Measurements from ENCODE around the gene LMO1. TPM values are rescaled to one million over a fixed set of nuclear protein-coding genes. Genes with fewer than 3 reads are reported as not detected.

LMO1 gene
- total and polyA plus RNA-seq, 4 donors, result not detected

DNA sequence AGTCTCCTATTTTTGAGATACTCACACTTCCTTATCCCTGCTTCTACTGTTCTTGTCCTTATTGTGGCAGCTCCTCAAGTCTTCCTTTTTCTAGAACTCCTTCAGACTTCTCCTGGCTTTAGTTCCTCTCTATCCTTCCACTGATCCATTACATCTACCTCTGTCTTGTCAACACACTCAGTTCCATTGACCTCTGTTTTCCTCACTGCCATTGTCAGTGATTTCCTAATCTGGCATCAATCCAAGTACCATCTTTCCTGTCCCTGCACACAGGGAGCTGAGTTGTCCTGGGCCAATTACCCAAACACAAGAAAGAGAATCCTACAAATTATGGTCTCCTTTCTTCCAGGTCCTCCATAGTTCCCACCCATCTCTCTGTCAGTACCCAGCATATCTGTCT lies 66.9 kb downstream of the LMO1 start:
- H3K27me3 ChIP-seq (ENCODE audit: control insufficient read depth in 4 of 4, insufficient read depth in 4 of 4, low read length in 3 of 4), result no peaks in the 10 kb centered on the region
- DNase-seq (ENCODE audit: low spot score), result no peak
- no peaks in the 10 kb centered on the region for H3K36me3 ChIP-seq (ENCODE audit: control insufficient read depth in 4 of 4, insufficient read depth in 3 of 4, low read depth in 1 of 4, low read length in 3 of 4)
- H3K27ac ChIP-seq (ENCODE audit: low read depth in 1 of 2, low read length in 2 of 2), result no peak overlapping the region
- H3K9ac ChIP-seq (ENCODE audit: low read depth in 1 of 2, low read length in 2 of 2), result no peak overlapping the region
- TF ChIP-seq SP1 (IDR thresholded peaks at IDR 0.05) (no peak), RXRA (IDR thresholded peaks at IDR 0.05) (peak; percentile 70 to 81), EGR1 (IDR thresholded peaks at IDR 0.05; ENCODE audit: low read depth in 2 of 2) (no peak), JUND (IDR thresholded peaks at IDR 0.05) (no peak), RAD21 (IDR thresholded peaks at IDR 0.05) (no peak), MAX (IDR thresholded peaks at IDR 0.05) (no peak), REST (IDR thresholded peaks at IDR 0.05) (no peak)
- H3K9me3 ChIP-seq (ENCODE audit: control insufficient read depth in 4 of 4, low read length in 3 of 4), result no peaks in the 10 kb centered on the region
- peaks cover 0 to 4% (median 0%) of the 10 kb centered on the region in 4 donors for H3K4me1 ChIP-seq (ENCODE audit: control insufficient read depth in 4 of 4, insufficient read depth in 4 of 4, low read length in 3 of 4)
- no peak overlapping the region for H3K4me3 ChIP-seq (ENCODE audit: low read depth in 1 of 3, low read length in 3 of 3)

DNA sequence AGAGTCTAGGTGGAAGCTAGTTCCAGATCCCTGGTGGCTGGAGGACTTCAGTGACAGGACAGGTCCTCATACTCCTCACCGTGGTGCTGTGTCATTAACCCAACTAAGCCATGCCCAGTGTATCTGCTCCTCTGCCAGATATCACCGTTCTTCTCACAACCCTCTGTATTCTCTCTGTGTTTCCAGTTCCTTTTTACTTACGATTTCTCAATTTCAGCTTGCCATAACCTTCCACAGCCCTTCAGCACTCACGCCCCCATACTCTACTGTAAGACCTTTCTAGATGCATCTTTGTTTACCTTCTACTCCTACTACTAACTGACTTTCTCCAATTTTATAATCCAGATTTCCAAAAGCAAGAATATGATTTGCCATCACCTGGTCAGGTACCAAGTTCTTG lies 68.7 kb downstream of the LMO1 start:
- no peaks in the 10 kb centered on the region for H3K36me3 ChIP-seq (ENCODE audit: control insufficient read depth in 4 of 4, insufficient read depth in 3 of 4, low read depth in 1 of 4, low read length in 3 of 4)
- DNase-seq (ENCODE audit: low spot score), result no peak
- 58% methylated on average over 4 of the region's 4 CpGs for WGBS
- H3K4me1 ChIP-seq (ENCODE audit: control insufficient read depth in 4 of 4, insufficient read depth in 4 of 4, low read length in 3 of 4), result peaks cover 0 to 4% (median 0%) of the 10 kb centered on the region in 4 donors
- no peaks in the 10 kb centered on the region for H3K9me3 ChIP-seq (ENCODE audit: control insufficient read depth in 4 of 4, low read length in 3 of 4)
- TF ChIP-seq HNF4G (IDR thresholded peaks at IDR 0.05) (no peak), MAX (IDR thresholded peaks at IDR 0.05) (no peak), SP1 (IDR thresholded peaks at IDR 0.05) (no peak), GABPA (IDR thresholded peaks at IDR 0.05 in 1 of 2, conservative IDR thresholded peaks at IDR 0.05 in 1 of 2) (no peak), RAD21 (IDR thresholded peaks at IDR 0.05) (no peak)
- TF ChIP-seq, protein P1, sequence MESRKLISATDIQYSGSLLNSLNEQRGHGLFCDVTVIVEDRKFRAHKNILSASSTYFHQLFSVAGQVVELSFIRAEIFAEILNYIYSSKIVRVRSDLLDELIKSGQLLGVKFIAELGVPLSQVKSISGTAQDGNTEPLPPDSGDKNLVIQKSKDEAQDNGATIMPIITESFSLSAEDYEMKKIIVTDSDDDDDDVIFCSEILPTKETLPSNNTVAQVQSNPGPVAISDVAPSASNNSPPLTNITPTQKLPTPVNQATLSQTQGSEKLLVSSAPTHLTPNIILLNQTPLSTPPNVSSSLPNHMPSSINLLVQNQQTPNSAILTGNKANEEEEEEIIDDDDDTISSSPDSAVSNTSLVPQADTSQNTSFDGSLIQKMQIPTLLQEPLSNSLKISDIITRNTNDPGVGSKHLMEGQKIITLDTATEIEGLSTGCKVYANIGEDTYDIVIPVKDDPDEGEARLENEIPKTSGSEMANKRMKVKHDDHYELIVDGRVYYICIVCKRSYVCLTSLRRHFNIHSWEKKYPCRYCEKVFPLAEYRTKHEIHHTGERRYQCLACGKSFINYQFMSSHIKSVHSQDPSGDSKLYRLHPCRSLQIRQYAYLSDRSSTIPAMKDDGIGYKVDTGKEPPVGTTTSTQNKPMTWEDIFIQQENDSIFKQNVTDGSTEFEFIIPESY (IDR thresholded peaks at IDR 0.05), result no peak
- H3K9ac ChIP-seq (ENCODE audit: low read depth in 1 of 2, low read length in 2 of 2), result no peak overlapping the region
- no peak overlapping the region for H3K4me3 ChIP-seq (ENCODE audit: low read depth in 1 of 3, low read length in 3 of 3)
- no peaks in the 10 kb centered on the region for H3K27me3 ChIP-seq (ENCODE audit: control insufficient read depth in 4 of 4, insufficient read depth in 4 of 4, low read length in 3 of 4)
- H3K27ac ChIP-seq (ENCODE audit: low read depth in 1 of 2, low read length in 2 of 2), result no peak overlapping the region

GRCh38 chr11:8192896-8193209 lies 70.8 kb downstream of the LMO1 start:
- H3K27ac ChIP-seq (ENCODE audit: low read depth in 1 of 2, low read length in 2 of 2), result no peak overlapping the region
- 37% methylated on average over 5 of the region's 5 CpGs for WGBS
- TF ChIP-seq SP1 (IDR thresholded peaks at IDR 0.05), result no peak
- TF ChIP-seq GABPA (IDR thresholded peaks at IDR 0.05 in 1 of 2, conservative IDR thresholded peaks at IDR 0.05 in 1 of 2), result no peak
- TF ChIP-seq, protein P1 (IDR thresholded peaks at IDR 0.05), result no peak
- TF ChIP-seq EGR1 (IDR thresholded peaks at IDR 0.05; ENCODE audit: low read depth in 2 of 2), result no peak
- TF ChIP-seq, protein P2, sequence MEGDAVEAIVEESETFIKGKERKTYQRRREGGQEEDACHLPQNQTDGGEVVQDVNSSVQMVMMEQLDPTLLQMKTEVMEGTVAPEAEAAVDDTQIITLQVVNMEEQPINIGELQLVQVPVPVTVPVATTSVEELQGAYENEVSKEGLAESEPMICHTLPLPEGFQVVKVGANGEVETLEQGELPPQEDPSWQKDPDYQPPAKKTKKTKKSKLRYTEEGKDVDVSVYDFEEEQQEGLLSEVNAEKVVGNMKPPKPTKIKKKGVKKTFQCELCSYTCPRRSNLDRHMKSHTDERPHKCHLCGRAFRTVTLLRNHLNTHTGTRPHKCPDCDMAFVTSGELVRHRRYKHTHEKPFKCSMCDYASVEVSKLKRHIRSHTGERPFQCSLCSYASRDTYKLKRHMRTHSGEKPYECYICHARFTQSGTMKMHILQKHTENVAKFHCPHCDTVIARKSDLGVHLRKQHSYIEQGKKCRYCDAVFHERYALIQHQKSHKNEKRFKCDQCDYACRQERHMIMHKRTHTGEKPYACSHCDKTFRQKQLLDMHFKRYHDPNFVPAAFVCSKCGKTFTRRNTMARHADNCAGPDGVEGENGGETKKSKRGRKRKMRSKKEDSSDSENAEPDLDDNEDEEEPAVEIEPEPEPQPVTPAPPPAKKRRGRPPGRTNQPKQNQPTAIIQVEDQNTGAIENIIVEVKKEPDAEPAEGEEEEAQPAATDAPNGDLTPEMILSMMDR (IDR thresholded peaks at IDR 0.05; ENCODE audit: low read depth, low read length, missing input control), result no peak
- no peak for TF ChIP-seq RAD21 (IDR thresholded peaks at IDR 0.05)
- TF ChIP-seq NR2F2 (IDR thresholded peaks at IDR 0.05), result no peak
- no peak for DNase-seq (ENCODE audit: low spot score)
- H3K4me3 ChIP-seq (ENCODE audit: low read depth in 1 of 3, low read length in 3 of 3), result no peak overlapping the region
- H3K36me3 ChIP-seq (ENCODE audit: control insufficient read depth in 4 of 4, insufficient read depth in 3 of 4, low read depth in 1 of 4, low read length in 3 of 4), result no peaks in the 10 kb centered on the region
- H3K4me1 ChIP-seq (ENCODE audit: control insufficient read depth in 4 of 4, insufficient read depth in 4 of 4, low read length in 3 of 4), result peaks cover 0 to 4% (median 0%) of the 10 kb centered on the region in 4 donors
- no peaks in the 10 kb centered on the region for H3K27me3 ChIP-seq (ENCODE audit: control insufficient read depth in 4 of 4, insufficient read depth in 4 of 4, low read length in 3 of 4)
- H3K9me3 ChIP-seq (ENCODE audit: control insufficient read depth in 4 of 4, low read length in 3 of 4), result no peaks in the 10 kb centered on the region
- no peak overlapping the region for H3K9ac ChIP-seq (ENCODE audit: low read depth in 1 of 2, low read length in 2 of 2)
